ENCODE measurements around the gene TRIM23.
"Not testable (repeated sequence)": the region's sequence is repeated elsewhere in the genome, so short reads cannot be mapped to it uniquely, and the experiment has no call there.

TRIM23 gene

GRCh38 chr5:65624025-65624570, at the start of gene TRIM23:
TRIM23 (minus strand) TSS chr5:65624333; CDS start chr5:65624274, 59 bp downstream.
- peak; percentile 90 for DNase-seq

- no peak for DNase-seq
Measured at GRCh38 chr5:65672796-65673195, 48.7 kb upstream of the TRIM23 start.

- DNase-seq = no peak
Measured at GRCh38 chr5:65668696-65669095, 44.6 kb upstream of the TRIM23 start.

DNA sequence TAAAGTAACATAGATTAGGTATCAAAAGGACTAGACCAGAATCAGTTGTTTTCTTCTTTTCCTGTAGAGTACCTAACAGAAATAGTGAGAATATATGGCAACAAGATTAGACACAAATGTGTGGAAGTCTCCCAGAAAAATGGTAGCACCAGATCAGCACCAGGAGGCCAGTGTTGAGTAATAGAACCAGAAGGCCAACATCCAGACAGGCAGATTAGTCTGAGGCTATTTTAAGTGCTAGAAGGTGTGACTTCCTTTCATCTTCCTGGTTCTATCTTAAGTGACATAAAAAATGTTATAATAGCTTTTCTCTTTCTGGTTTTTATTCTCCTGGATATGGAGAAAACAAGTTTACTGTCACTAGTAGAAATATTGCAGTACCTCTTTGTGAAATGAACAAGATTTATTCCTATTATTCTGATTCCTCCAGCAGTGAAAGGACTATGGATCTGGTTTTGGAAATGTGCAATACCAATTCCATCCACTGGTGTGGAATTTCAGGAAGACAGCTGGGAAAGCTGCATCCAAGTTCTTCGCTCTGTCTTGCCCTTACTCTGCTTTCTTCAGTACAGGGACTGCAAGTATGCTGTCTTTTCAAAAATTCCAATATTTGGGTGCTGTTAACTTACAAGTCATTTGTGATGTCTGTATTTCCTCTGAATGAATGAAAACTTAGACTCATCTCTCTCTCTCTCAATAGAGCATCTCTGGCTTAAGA, 39.8 kb upstream of the TRIM23 start:
- DNase-seq = no peak

- no peak for DNase-seq
Measured at GRCh38 chr5:65654713-65655112, 30.6 kb upstream of the TRIM23 start.

GRCh38 chr5:65651144-65651543, 27.0 kb upstream of the TRIM23 start:
- DNase-seq = no peak

DNA sequence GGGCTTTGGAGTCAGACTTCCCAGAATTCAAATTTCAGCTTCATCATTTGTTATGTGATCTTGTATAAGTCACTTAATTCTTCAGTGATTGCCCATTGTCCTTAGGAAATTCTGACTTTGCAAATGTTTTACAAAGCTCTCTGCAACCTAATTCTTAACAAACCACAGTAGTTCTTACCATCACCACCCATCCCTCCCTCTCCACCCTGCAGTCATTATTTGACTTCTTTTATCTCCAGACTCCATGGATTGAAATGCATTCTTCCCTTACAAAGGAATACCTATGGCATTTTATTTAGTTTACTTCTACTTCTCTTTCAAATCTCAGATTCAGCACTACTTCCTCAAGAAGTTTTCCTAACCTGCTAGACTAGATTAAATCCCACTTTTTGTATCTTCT, 23.8 kb upstream of the TRIM23 start:
- no peak for DNase-seq

- DNase-seq = no peak
Measured at GRCh38 chr5:65646938-65647337, 22.8 kb upstream of the TRIM23 start.

GRCh38 chr5:65640240-65640639, 16.1 kb upstream of the TRIM23 start:
- DNase-seq = no peak

DNA sequence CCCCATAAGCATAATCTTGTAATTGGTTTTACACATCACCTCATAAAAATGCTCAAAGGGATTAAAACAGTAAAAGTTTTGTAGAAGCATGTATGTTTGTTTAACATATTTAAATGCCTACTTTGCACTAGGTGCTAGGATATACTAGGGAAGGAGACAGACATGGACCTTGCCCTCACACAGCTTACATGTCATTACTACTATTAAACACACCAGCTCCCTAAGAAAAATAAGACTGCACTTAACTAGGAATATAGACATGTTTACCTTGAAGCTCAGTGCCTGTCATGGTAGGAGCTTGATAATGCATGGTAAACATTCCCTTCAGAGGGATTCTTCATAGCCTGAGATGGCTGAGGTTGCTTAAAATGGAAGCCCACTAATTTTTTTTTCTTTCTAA, 6.8 kb upstream of the TRIM23 start:
- DNase-seq = no peak

DNA sequence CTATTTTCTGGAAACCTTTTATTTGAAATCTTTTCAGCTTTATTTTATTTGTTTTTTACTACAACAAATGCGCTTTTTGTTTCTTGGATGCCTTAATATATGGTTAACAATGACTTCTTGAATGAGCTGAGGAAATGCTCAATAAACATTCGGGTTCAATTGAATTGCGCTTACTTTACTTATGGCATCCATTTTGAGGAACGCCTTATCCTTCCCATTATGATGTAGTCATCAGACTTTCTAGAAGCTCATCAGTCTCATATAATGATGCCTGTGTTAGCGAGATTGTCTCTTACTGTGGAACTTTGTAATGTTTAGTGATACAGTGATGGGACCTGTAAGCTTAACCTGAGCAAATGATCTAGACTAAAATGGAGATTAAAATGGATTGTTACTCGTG, 1.6 kb upstream of the TRIM23 start:
- no peak for DNase-seq

DNA sequence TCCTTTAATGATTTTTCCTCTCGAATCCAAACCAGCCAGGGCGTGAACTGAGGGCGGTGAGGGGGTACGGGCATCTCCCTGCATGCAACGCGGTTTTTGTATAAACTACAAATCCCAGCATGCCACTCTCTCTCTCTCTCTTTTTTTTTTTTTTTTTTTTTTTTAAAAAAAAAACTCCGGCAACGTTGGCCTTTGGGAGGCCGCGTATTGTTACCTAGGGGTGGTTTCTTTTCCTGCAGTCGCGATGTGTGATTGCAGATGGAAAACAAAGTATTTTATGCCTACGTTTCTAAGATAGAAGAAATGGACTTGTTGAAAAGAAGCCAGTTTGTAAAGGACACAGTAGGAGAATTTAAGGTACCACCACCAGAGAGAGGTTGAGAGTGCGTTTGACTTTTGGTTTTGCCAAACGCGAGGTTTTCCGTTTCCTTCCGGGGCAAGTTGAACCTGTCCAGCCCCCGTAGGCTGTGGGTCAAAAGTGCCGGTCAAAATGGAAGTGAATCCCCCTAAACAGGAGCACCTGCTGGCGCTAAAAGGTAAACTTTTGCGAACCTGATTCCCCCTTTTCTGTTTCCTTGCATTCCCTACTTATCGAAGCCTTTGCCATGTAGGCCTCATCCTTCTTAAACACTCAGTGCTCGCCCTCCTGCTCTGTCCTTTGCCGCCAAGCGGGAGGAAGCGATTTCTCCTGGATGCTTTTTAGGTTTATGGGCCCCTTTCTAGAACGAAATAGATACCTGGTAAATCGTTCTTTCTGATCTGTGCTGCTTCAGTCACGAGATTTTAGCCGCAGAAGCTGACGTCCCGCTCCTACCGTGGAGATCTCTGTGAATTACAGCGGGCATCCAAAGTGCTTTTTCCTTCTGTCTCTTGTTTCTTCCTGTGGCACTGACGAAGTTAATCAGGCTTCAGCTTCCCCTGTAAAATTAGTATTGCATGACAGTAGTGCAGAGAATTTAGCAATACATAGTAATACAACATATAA, 730 bp upstream of the TRIM23 start, which contains the start of the genes SHLD3 and TRAPPC13:
Gene SHLD3 (plus strand): TSS at position 457 of the 985 bp plus-strand sequence. CDS start 4,561 bp downstream, outside the sequence.
Gene TRAPPC13 (plus strand): TSS at position 457 of the 985 bp plus-strand sequence. CDS start 34 bp downstream, at position 491.
- peak; percentile 81 for DNase-seq

GRCh38 chr5:65623482-65623881, 651 bp downstream of the TRIM23 start:
- DNase-seq = no peak

- not testable (repeated sequence) for DNase-seq
Measured at GRCh38 chr5:65621961-65622360, 2.2 kb downstream of the TRIM23 start.

GRCh38 chr5:65620021-65620420, 4.1 kb downstream of the TRIM23 start:
- no peak for DNase-seq

- DNase-seq = no peak
Measured at GRCh38 chr5:65612298-65612907, 11.7 kb downstream of the TRIM23 start.

- DNase-seq = no peak
Measured at GRCh38 chr5:65611524-65611923, 12.6 kb downstream of the TRIM23 start.

DNA sequence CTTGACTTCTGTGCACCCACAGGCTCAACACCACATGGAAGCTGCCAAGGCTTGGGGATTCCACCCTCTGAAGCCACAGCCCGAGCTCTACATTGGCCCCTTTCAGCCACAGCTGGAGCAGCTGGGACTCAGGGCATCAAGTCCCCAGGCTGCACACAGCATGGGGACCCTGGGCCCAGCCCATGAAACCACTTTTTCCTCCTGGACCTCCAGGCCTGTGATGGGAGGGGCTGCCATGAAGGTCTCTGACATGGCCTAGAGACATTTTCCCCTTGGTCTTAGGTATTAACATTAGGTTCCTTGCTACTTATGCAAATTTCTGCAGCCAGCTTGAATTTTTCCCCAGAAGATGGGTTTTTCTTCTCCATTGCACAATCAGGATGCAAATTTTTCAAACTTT, 22.4 kb downstream of the TRIM23 start:
- not testable (repeated sequence) for DNase-seq

DNA sequence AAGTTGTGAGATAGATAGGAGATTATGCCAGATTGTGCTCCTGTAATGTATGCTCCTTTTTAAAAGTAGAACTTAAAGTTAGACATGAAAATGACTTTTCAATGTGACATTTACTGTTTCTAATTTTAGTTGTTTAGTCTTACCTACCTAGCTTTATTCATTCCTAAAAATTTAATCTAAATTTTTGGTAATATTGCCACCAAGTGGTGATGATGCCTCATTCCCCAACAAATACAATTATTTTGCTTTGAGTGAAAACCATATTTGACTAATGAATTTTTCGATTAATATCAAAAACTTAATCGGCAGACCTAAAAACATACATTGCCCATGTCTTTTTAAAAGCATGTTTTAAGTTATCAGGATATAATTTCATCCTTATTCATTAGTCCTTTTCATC, 35.4 kb downstream of the TRIM23 start:
- DNase-seq = no peak

DNA sequence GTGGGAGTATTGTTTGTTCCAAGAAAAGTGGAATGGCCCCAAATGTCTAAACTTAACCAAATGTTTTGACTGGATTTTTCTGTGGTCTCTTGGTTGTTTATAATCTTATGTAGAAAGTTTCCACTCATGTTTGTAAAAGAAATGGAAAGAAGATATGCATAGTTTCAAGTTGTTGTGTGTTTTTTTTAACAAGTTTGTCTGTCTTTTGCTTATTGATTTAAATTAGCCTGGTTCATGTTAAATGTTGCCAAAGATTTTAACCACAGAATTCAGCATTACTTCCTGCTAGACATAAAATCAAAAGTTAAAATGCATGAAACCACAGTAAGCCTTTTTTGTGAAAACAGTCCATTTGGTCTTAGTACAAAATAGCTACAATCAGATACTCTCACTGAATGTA, 47.0 kb downstream of the TRIM23 start:
- no peak for DNase-seq

DNA sequence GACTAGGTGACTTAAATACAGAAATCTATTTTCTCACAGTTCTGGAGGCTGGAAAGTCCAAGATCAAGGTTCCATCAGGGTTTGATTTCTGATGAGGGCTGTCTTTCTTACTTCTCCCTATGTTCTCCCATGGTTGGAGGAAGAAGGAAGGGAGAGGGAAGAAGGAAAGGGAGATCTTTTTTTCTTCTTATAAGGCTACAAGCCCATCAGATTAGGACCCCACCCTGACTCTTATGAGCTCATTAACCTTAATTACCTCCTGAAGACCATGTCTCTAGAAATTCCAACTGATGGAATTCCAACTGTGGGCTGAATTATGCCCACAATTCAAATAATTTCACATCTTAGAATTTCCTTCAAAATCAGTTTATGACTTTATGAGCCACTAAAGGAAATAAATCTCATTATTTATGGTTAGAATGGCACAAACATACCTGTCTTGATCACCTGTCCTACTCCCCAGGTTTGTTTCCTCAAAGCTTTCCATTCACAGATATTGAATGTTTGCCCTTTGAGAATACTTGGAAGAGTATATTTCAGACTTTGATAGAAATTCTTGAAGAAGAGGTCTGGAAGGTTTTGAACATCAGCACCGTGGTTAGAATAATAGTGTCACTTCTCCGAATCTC, 53.4 kb downstream of the TRIM23 start:
- no peak for DNase-seq

DNA sequence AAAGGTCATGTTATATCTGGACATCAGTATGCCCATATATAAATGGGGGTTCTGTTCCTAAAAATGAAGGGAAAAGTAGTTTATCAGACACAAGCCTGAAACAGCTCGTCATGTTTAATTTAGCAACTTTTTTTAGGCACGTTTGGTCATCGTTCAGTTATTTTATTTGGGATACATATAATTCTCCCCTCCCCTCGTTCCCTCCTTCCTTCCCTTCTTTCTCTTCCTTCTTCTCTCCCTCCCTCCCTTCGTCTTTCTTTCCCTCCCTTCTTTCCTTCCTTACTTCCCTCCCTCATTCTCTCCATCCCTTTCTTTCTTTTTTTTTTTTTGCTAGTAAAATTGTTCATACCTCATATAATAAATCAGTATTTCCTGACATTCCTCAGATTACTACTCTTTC, 57.6 kb downstream of the TRIM23 start:
- DNase-seq = no peak
